ENCODE results near the gene VEZT.
A peak's percentile ranks its signal among the peaks of the same experiment; 100 is the strongest.
"Not testable (repeated sequence)": the region's sequence is repeated elsewhere in the genome, so short reads cannot be mapped to it uniquely, and the experiment has no call there.

The VEZT gene

DNA sequence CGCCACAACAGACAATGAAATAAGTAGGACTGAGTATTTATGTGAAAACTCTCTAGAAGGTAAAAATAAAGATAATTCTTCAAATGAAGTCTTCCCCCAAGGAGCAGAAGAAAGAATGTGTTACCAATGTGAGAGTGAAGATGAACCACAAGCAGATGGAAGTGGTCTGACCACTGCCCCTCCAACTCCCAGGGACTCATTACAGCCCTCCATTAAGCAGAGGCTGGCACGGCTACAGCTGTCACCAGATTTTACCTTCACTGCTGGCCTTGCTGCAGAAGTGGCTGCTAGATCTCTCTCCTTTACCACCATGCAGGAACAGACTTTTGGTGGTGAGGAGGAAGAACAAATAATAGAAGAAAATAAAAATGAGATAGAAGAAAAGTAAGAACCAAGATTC is 82.7 kb downstream of the VEZT start:
- TF ChIP-seq ZFX (IDR thresholded peaks at IDR 0.05), result no peak
- no peak overlapping the region for H3K27ac ChIP-seq

DNA sequence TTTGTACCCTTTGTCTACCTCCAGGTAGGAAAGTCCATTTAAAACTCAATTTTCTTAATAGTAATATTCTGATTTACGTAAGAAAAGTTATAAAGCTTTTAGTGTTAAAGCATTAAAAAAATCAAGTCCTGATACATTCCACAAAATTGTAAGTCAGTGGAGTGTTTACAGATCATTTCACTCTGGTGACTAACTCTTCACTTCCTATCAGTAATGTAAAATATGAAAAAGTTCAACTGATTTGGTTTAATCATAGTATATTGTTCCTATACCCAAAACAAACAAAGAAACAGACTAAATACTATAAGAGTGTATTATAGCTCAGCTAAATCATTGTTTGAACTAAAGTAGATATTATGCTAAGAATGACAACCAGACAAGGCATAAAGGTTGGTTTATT is 85.9 kb downstream of the VEZT start:
- TF ChIP-seq, protein P1, sequence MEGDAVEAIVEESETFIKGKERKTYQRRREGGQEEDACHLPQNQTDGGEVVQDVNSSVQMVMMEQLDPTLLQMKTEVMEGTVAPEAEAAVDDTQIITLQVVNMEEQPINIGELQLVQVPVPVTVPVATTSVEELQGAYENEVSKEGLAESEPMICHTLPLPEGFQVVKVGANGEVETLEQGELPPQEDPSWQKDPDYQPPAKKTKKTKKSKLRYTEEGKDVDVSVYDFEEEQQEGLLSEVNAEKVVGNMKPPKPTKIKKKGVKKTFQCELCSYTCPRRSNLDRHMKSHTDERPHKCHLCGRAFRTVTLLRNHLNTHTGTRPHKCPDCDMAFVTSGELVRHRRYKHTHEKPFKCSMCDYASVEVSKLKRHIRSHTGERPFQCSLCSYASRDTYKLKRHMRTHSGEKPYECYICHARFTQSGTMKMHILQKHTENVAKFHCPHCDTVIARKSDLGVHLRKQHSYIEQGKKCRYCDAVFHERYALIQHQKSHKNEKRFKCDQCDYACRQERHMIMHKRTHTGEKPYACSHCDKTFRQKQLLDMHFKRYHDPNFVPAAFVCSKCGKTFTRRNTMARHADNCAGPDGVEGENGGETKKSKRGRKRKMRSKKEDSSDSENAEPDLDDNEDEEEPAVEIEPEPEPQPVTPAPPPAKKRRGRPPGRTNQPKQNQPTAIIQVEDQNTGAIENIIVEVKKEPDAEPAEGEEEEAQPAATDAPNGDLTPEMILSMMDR (conservative IDR thresholded peaks at IDR 0.05), result no peak
- no peak for TF ChIP-seq ZFX (IDR thresholded peaks at IDR 0.05)
- no peak overlapping the region for H3K27ac ChIP-seq

DNA sequence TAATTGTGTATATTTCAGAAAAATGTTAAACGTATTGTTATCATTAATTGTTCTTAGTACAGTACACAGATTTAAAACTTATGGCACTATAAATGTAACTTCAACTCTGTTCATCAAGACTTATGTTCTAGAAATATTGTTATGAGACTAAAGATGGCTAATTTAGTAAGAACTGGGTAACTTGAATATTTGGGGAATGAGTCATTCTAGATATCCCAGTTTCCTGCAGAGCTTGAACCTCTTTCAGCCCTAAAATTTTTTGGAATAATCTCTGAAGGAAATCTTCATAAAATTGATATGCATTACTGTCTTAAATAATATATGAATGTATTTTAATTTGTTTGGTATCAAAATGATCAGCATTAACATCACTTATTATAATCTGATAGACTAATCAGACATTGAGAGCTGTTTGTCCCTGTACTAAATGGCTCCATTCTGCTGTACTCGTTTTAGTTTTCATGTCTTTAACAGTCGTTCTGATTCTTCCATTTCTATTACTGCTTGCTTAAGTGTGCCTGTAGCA is 87.1 kb downstream of the VEZT start:
- no peak overlapping the region for H3K27ac ChIP-seq
- TF ChIP-seq, protein P1 (conservative IDR thresholded peaks at IDR 0.05), result no peak
- no peak for TF ChIP-seq ZFX (IDR thresholded peaks at IDR 0.05)

DNA sequence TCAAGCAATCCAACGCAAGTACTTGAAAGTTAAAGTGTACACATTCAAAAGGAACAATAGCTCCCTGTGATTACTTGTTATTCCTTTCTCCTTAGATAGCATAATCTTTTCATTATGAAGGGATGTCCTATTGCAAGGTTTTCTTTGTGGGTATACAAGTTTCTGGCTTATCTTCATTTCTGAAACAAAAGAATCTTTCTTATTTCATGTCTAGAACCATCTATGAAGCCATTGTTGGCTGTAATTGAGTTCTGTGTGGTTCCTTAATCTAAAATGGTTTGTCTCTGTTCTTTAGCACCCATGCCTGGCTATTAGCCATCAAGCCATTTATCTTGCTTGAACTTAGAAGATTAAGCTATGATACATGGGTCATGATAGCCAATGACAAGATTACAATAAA is 95.0 kb downstream of the VEZT start:
- no peak overlapping the region for H3K27ac ChIP-seq
- TF ChIP-seq ZFX (IDR thresholded peaks at IDR 0.05), result no peak
- TF ChIP-seq, protein P1 (conservative IDR thresholded peaks at IDR 0.05), result no peak

DNA sequence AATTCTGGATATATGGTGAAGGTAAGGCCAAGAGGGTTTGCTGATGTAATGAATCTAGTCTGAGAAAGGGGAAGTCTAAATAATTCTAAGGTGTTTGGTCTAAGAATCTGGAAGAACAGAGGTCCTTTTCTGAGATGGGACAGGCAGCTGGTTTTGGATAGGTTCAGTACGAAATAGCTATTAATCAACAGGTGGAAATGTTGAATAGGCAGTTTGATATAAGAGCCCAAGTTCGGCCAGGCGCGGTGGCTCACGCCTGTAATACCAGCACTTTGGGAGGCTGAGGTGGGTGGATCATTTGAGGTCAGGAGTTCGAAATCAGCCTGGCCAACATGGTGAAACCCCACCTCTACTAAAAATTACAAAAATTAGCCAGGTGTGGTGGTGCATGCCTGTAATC is 97.1 kb downstream of the VEZT start:
- not testable (repeated sequence) for H3K27ac ChIP-seq

DNA sequence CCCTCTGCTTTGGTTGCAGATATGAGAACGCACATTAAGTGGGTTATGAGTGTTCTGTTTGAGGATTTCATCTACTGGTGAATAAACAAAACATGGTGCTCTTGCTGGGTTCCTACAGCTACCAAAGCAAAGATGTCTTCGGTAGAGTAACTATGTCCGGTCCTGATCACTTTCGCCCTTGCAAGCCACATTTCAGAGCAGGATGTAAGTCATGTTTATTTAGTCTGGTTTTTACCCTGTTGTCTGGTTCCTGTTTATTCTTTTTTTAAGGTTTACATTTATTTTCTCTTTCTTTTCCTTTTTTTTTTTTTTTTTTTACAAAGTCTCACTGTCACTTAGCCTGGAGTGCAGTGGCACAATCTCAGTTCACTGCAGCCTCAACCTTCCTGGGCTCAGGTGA is 99.2 kb downstream of the VEZT start:
- no peak overlapping the region for H3K27ac ChIP-seq
- no peak for TF ChIP-seq ZFX (IDR thresholded peaks at IDR 0.05)
- TF ChIP-seq, protein P1 (conservative IDR thresholded peaks at IDR 0.05), result no peak

GRCh38 chr12:95318071-95318545 is 100.5 kb downstream of the VEZT start:
- TF ChIP-seq, protein P1 (conservative IDR thresholded peaks at IDR 0.05), result no peak
- TF ChIP-seq ZFX (IDR thresholded peaks at IDR 0.05), result no peak
- peak overlapping the region; percentile 69 for H3K27ac ChIP-seq

- H3K27ac ChIP-seq, result no peak overlapping the region
- TF ChIP-seq, protein P1 (conservative IDR thresholded peaks at IDR 0.05), result no peak
Measured at GRCh38 chr12:95319694-95320331, 102.2 kb downstream of the VEZT start.

Measured in C4-2B (cell line).